ENCODE results near the gene PRODH2. TPM values are rescaled to one million over a fixed set of nuclear protein-coding genes. Genes with fewer than 3 reads are reported as not detected.

PRODH2 gene
- total RNA-seq, 1 experiment from 2014 or later, result not detected

GRCh38 chr19:35755131-35755549 lies 57.5 kb downstream of the PRODH2 start:
- no TSS peak for BruUV-seq (replicated peaks)
- intact Hi-C loops (cut with micrococcal nuclease), result no loop called here
- no peak overlapping the region for H3K27ac Mint-ChIP-seq (ENCODE audit: low read depth, unreplicated experiment)
- H3K4me1 Mint-ChIP-seq (ENCODE audit: insufficient read depth, unreplicated experiment), result peaks cover 8% of the 10 kb centered on the region
- TF ChIP-seq, protein P1, sequence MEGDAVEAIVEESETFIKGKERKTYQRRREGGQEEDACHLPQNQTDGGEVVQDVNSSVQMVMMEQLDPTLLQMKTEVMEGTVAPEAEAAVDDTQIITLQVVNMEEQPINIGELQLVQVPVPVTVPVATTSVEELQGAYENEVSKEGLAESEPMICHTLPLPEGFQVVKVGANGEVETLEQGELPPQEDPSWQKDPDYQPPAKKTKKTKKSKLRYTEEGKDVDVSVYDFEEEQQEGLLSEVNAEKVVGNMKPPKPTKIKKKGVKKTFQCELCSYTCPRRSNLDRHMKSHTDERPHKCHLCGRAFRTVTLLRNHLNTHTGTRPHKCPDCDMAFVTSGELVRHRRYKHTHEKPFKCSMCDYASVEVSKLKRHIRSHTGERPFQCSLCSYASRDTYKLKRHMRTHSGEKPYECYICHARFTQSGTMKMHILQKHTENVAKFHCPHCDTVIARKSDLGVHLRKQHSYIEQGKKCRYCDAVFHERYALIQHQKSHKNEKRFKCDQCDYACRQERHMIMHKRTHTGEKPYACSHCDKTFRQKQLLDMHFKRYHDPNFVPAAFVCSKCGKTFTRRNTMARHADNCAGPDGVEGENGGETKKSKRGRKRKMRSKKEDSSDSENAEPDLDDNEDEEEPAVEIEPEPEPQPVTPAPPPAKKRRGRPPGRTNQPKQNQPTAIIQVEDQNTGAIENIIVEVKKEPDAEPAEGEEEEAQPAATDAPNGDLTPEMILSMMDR (IDR thresholded peaks at IDR 0.05; ENCODE audit: unreplicated experiment), result no peak
- DNase-seq (ENCODE audit: unreplicated experiment), result no peak
- ChIA-PET CTCF (no interaction called here), POLR2A (no interaction called here)
- peaks cover 15% of the 10 kb centered on the region for H3K36me3 Mint-ChIP-seq (ENCODE audit: insufficient read depth, unreplicated experiment)
- H3K4me3 Mint-ChIP-seq (ENCODE audit: unreplicated experiment), result no peak overlapping the region
- H3K9me3 Mint-ChIP-seq (ENCODE audit: unreplicated experiment), result no peaks in the 10 kb centered on the region
- H3K27me3 Mint-ChIP-seq (ENCODE audit: insufficient read depth, unreplicated experiment), result no peaks in the 10 kb centered on the region

- Mint-ChIP-seq H3K27ac (ENCODE audit: low read depth, unreplicated experiment) (no peak overlapping the region), H3K4me3 (ENCODE audit: unreplicated experiment) (no peak overlapping the region), H3K27me3 (ENCODE audit: insufficient read depth, unreplicated experiment) (no peaks in the 10 kb centered on the region), H3K36me3 (ENCODE audit: insufficient read depth, unreplicated experiment) (peaks cover 14% of the 10 kb centered on the region), H3K4me1 (ENCODE audit: insufficient read depth, unreplicated experiment) (peaks cover 11% of the 10 kb centered on the region), H3K9me3 (ENCODE audit: unreplicated experiment) (no peaks in the 10 kb centered on the region)
- ChIA-PET POLR2A (no interaction called here), CTCF (no interaction called here)
- BruUV-seq (replicated peaks), result no TSS peak
- TF ChIP-seq, protein P1 (IDR thresholded peaks at IDR 0.05; ENCODE audit: unreplicated experiment), result no peak
- DNase-seq (ENCODE audit: unreplicated experiment), result no peak
- intact Hi-C loops (cut with micrococcal nuclease), result no loop called here
These were observed 58.1 kb downstream of the PRODH2 start for GRCh38 chr19:35754370-35755130.

GRCh38 chr19:35753634-35754369 lies 58.8 kb downstream of the PRODH2 start:
- Mint-ChIP-seq H3K27ac (ENCODE audit: low read depth, unreplicated experiment) (no peak overlapping the region), H3K36me3 (ENCODE audit: insufficient read depth, unreplicated experiment) (peaks cover 14% of the 10 kb centered on the region), H3K4me3 (ENCODE audit: unreplicated experiment) (no peak overlapping the region), H3K4me1 (ENCODE audit: insufficient read depth, unreplicated experiment) (peaks cover 12% of the 10 kb centered on the region), H3K9me3 (ENCODE audit: unreplicated experiment) (no peaks in the 10 kb centered on the region), H3K27me3 (ENCODE audit: insufficient read depth, unreplicated experiment) (no peaks in the 10 kb centered on the region)
- TF ChIP-seq, protein P1 (IDR thresholded peaks at IDR 0.05; ENCODE audit: unreplicated experiment), result no peak
- no peak for DNase-seq (ENCODE audit: unreplicated experiment)
- no TSS peak for BruUV-seq (replicated peaks)
- ChIA-PET CTCF (interaction anchor here (0.6 kb wide), 1 partner anchor 71 kb away, joined by 4 read pairs; no protein-coding TSS in a partner anchor), POLR2A (no interaction called here)
- intact Hi-C loops (cut with micrococcal nuclease), result no loop called here

- H3K27me3 Mint-ChIP-seq (ENCODE audit: insufficient read depth, unreplicated experiment), result no peaks in the 10 kb centered on the region
- no peak overlapping the region for H3K4me3 Mint-ChIP-seq (ENCODE audit: unreplicated experiment)
- TF ChIP-seq, protein P1 (IDR thresholded peaks at IDR 0.05; ENCODE audit: unreplicated experiment), result no peak
- peaks cover 15% of the 10 kb centered on the region for H3K36me3 Mint-ChIP-seq (ENCODE audit: insufficient read depth, unreplicated experiment)
- no peak for DNase-seq (ENCODE audit: unreplicated experiment)
- H3K4me1 Mint-ChIP-seq (ENCODE audit: insufficient read depth, unreplicated experiment), result peaks cover 12% of the 10 kb centered on the region
- no peak overlapping the region for H3K27ac Mint-ChIP-seq (ENCODE audit: low read depth, unreplicated experiment)
- ChIA-PET POLR2A (no interaction called here), CTCF (interaction anchor here (0.6 to 0.7 kb wide), 2 partner anchors 178 to 240 kb away, joined by 3 to 4 read pairs; no protein-coding TSS in a partner anchor)
- intact Hi-C loops (cut with micrococcal nuclease), result no loop called here
- no peaks in the 10 kb centered on the region for H3K9me3 Mint-ChIP-seq (ENCODE audit: unreplicated experiment)
- no TSS peak for BruUV-seq (replicated peaks)
These were observed 59.8 kb downstream of the PRODH2 start for GRCh38 chr19:35752746-35753350.
